Right renal pelvis (tissue), 4 donors: Measurements from ENCODE around the gene NCKAP5L. TPM values are rescaled to one million over a fixed set of nuclear protein-coding genes. Genes with fewer than 3 reads are reported as not detected.

ENCODE experiments used
- DNase-seq, 4 donors: peaks; one replicate each; pipeline ENCODE4 v3.0.0-alpha.2; 2013; ENCODE audit warnings: low read depth in 4 of 4, low spot score in 3 of 4, missing footprints in 1 of 4
- polyA plus RNA-seq, 4 donors: library from polyadenylated mRNA; unstranded; fragments of 120-200 nt; gene quantifications; one replicate each; pipeline ENCODE4 v1.2.1, GENCODE V29; 2013; ENCODE audit not compliant: insufficient read length in 4 of 4

Gene NCKAP5L
- polyA plus RNA-seq, 4 donors: 17.0 to 21.8 (median 17.4) TPM

DNA sequence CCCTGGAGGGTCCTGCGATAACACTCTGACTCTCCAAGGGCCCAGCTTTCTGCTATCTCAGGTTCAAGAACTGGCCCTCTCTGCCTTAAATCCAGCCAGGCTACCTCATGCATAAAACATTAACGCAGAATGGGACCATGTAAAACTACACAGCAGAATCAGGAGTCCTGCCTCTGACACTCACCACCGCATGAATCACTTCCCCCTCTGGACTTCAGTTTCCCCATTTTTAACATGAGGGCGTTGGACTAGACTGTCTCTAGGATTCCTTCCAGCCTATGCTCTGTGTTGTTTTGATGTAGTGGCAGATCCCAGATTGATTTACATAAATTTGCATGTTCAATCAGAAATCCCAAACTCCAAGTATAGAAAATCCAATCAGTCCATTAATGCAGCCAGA is 3.3 kb downstream of the NCKAP5L start:
- no peak for DNase-seq

- DNase-seq: no peak
These were observed 3.8 kb downstream of the NCKAP5L start for GRCh38 chr12:49824416-49824815.

DNA sequence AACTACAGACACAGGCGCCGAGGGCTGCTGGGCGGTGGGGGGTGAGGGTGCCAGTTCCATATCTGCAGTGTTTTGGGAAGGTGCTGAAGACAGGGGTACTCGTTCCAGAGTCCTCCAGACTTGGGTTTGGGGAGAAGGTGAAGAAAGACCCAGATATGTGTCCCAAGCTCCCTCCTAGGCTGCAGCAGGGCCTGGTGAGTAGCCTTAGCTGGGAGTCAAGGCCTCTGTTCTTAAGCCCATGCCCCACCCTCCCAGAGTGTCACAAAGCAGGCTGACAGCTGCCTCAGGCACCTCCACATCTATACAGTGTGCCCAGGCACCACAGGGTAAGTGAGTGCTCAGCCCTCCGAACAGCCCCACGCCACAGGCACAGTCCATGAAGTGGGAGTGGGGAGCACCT is 4.3 kb downstream of the NCKAP5L start:
- no peak for DNase-seq

GRCh38 chr12:49823350-49823749 is 4.9 kb downstream of the NCKAP5L start:
- no peak for DNase-seq

DNA sequence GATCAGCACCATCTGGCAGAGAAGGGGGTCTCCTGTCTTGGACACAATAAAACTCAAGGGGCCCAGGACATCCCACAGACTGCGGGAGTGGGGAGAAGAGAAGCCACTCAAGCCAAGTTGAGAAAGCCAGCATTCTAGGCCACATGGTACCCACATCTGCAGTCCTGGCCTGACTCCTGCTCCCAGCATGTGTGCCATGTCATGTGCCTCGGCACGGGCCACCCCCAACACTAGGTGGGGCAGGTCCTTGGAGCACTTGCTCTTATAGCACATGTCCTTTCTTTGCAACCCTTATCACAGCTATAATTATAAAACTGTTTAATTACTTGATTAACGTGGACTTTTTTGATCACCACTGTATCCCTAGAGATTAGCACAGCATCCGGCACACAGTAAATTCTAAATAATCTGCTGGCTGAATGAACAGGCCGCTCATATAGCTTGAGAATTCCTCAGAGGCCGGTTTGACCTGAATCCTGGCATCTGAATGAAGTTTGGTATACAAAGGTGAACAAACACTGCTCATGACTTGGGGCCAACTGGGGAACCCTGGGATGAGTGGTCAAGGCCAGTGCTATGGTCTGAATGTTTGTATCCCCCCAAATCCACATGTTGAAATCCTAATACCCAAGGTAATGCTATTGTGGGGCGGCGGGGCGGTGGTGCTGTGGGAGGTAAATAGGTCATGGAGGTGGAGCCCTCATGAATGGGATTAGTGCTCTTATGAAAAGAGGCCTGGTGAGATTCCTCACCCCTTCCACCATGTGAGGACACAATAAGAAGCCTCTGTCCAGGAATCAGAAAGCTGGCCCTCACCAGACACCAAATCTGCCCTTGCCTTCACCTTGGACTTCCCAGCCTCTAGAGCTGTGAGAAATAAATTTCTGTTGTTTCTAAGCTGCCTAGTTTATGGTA is 6.6 kb downstream of the NCKAP5L start:
- DNase-seq: no peak

- DNase-seq: no peak
These were observed 8.4 kb downstream of the NCKAP5L start for GRCh38 chr12:49819786-49820185.

DNA sequence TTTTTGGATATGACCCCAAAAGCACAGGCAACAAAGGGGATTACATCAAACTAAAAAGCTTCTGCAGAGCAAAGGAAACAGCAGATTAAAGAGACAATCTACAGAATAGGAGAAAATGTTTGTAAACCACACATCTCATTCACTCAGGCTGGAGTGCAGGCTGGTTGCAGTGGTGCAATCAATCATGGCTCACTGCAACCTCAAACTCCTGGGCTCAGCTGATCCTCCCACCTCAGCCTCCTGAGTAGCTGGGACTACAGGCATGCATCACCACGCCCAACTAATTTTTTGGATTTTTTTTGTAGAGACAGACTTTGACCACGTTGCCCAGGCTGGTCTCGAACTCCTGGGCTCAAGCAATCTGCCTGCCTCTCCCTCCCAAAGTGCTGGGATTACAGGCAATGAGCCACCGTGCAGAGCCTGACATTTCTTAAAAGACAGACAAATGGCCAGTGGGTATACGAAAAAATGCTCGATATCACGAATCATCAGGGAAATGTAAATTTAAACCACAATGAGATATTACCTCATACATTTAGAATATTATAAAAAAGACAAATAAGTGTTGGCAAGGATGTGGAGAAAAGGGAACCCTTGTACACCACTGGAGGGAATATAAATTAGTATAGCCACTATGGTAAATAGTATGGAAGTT is 9.8 kb downstream of the NCKAP5L start:
- DNase-seq: no peak

GRCh38 chr12:49813131-49813530 is 15.1 kb downstream of the NCKAP5L start:
- DNase-seq: no peak

DNA sequence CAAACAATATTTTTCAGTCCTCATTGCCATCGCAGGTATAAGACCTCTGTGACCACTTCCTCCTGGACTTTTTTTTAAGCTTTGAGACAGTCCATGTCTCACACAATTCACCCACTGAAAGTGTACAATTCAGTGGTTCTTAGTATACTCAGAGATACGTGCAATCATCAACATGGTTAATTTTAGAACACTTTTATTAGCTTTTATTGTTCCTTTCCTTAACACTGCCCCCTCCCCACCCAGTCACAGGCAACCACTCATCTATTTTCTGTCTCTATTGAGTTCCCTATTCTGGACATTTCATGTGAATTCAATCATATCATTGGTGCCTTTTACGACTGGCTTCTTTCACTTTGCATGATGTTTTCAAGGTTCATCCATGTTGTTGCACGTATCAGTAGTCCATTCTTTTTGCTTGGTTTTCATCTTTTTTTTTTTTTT is 16.2 kb downstream of the NCKAP5L start:
- no peak for DNase-seq

DNA sequence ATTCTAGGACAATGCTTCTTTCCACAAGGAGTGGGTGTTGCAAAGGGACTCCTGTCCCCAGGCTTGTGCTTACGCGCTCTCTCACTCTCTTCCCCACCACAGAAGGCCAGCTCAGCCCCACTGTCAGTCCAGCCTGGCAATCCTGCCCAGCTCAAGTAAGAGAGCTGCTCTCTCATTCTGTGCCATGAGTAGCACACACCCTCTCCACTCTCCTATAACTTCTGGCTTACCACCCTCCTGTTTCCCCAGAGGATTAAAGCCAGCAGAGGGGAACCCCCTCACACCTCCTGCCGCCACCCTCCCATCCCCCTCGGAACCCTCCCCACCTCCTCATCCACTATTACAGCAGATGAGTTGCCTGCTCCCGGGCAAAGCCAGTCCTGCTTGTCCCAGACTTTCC is 17.1 kb downstream of the NCKAP5L start:
- no peak for DNase-seq

GRCh38 chr12:49809906-49810389 is 18.3 kb downstream of the NCKAP5L start:
- no peak for DNase-seq

DNA sequence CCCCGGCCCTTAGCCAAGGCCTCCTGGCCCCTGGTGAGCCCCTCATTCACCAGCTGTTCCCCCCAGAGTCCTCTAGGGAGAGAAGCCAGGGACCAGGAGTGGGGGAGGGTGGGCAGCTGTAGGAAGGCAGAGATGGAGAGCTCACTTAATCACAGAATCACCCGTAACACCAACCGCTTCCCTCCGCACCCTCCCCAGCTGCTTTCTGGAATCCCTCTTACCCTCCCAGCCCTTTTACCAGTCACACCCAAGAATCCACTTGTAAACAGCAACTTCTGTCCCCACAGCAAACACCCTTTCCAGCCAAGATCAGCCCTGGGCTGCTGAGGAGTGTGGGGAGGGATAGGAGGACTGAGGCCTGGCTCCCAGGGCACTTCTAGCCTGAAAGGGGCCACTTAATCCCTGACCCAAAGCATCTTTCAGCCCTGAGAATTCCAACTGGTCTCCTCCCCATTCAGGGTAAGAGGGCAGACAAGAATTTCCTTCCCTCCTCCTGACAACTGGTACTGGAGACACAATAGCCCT is 18.8 kb downstream of the NCKAP5L start:
- no peak for DNase-seq

GRCh38 chr12:49808686-49809380 is 19.4 kb downstream of the NCKAP5L start:
- DNase-seq: no peak

DNA sequence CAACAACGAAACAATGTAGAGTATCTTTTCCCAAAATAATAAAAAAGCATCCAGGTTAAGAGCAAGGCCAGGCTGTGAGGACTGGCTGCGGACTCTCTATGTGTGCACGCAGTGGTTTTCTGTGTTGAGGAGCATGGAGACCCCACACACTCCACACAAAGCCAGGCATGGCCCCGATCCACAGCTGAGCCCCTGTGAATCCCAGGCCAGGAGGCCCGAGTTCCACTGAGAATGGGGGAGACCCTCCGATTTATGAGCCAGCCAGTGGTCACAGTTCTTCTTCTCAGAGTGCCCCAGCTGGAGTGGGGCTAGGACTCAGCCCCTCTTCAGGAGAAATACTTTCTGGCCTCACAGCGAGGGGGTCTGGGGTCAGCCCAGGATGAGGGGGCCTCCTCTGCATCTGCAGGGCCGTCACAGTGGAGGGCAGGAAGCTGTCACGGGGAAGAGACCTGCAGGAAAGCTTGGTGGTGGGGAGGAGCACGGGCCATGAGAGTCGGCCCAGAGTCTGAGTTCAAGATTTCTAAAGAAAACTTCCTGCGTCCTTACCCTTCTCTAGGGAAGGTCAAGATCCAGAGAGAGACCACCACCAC is 20.1 kb downstream of the NCKAP5L start:
- no peak for DNase-seq

GRCh38 chr12:49806877-49807276 is 21.3 kb downstream of the NCKAP5L start:
- DNase-seq: no peak

GRCh38 chr12:49806321-49806813 is 21.8 kb downstream of the NCKAP5L start:
- DNase-seq: no peak

DNA sequence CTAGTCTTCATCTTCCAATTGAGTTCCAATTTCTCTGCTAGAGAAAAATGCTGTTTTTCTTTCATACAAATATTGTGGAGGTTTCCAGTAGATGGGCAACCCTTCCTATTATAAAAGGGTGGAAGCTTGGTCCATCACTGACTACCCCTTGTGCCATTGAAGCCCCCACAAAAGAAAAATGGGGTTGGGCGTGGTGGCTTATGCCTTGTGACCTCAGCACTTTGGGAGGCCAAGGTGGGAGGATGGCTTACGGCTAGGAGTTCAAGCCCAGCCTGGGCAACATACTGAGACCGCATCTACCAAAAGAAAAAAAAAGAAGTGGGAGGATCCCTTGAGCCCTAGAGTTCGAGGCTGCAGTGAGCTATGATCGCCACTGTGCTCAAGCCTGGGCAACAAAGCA is 22.8 kb downstream of the NCKAP5L start:
- DNase-seq: no peak

DNA sequence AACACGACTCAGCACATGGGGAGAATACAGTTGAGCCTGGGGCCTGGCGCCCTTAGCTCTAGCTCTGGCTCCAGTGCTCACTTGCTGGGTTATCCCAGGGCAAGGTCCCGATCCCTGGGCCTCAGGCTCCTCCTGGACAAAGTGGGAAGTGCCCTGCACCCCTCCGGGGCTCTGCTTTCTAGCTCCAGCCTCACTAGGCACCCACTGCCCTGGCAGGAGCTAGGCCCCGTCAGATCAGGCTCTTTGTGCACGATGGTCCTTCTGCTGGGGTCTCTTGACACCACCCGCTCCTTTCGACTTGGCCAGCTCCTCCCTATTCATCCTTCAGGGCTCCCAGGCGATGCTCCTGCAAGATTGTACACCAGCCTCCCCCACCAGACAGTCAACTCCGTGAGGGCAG is 23.4 kb downstream of the NCKAP5L start:
- DNase-seq: no peak

DNA sequence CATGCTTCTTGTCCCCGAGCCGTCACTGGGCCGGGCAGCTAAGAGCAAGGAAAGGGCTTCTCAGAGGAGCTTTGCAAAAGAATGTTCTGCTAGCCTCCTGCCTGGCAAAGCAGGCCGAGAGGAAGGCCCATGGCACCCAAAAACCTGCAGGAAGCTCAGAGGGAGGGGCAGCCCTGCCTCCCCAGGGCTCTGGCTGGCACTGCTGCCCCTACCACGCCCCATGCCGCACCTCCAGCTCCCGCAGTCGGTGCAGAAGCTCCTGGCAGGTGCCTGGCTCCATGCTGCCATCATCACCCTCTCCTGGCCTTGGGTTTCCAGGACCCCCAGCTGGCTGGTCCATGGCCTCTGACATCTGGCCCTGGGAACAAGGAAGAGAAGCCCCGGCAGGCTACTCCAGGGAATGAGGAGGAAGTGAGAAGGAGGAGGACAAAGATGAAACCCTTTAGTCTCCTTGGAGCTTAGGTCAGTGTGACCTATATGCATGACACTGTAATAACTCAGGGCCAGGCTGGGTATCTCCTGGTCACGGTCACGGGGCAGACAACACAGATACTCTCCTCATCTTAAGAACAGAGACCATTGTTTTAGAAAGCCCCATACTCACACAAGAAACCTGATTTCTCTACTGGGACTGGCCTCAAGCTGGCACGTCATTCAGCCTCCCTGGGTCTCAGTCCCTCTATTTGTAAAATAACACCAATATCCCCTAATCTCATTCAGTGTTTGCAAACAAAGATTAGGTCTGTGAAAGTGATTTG is 24.3 kb downstream of the NCKAP5L start:
- no peak for DNase-seq
